Liver (tissue), 9 donors: ENCODE results near the gene SLC16A10. TPM values are rescaled to one million over a fixed set of nuclear protein-coding genes. Genes with fewer than 3 reads are reported as not detected.

ENCODE experiments used
- DNase-seq: peaks from one replicate; pipeline ENCODE4 v3.0.0-alpha.2; 2017; ENCODE audit warnings: low spot score
- H3K27ac ChIP-seq, 2 donors: one replicate each; pipeline ENCODE4 v1.7.0; 2013; ENCODE audit warnings: inconsistent platforms in 2 of 2, low read length in 2 of 2, control low read depth in 1 of 2, low read depth in 1 of 2, mild to moderate bottlenecking in 1 of 2
- H3K27me3 ChIP-seq, 4 donors: one replicate each; pipeline versions ENCODE4 v1.6.1 to v1.7.0; 2013; ENCODE audit warnings: low read length in 3 of 4, inconsistent platforms in 1 of 4, mild to moderate bottlenecking in 1 of 4, moderate library complexity in 1 of 4; ENCODE audit not compliant: control insufficient read depth in 4 of 4, insufficient read depth in 4 of 4
- H3K36me3 ChIP-seq, 4 donors: one replicate each; pipeline versions ENCODE4 v1.6.1 to v1.7.0; 2013; ENCODE audit warnings: low read length in 3 of 4, mild to moderate bottlenecking in 3 of 4, low read depth in 1 of 4, moderate library complexity in 1 of 4; ENCODE audit not compliant: control insufficient read depth in 4 of 4, insufficient read depth in 3 of 4
- H3K4me1 ChIP-seq, 4 donors: one replicate each; pipeline versions ENCODE4 v1.6.1 to v1.7.0; 2013; ENCODE audit warnings: low read length in 3 of 4, mild to moderate bottlenecking in 3 of 4, moderate library complexity in 1 of 4; ENCODE audit not compliant: control insufficient read depth in 4 of 4, insufficient read depth in 4 of 4
- H3K4me3 ChIP-seq, 3 donors: one replicate each; pipeline versions ENCODE4 v1.6.1 to v1.7.0; 2013; ENCODE audit warnings: low read length in 3 of 3, control low read depth in 1 of 3, low read depth in 1 of 3, mild to moderate bottlenecking in 1 of 3
- H3K9ac ChIP-seq, 2 donors: one replicate each; pipeline ENCODE4 v1.7.0; 2013; ENCODE audit warnings: low read length in 2 of 2, mild to moderate bottlenecking in 2 of 2, moderate library complexity in 2 of 2, control low read depth in 1 of 2, low read depth in 1 of 2
- H3K9me3 ChIP-seq, 4 donors: one replicate each; pipeline versions ENCODE4 v1.6.1 to v1.7.0; 2013; ENCODE audit warnings: low read length in 3 of 4; ENCODE audit not compliant: control insufficient read depth in 4 of 4
- EGR1 ChIP-seq, 2 donors: IDR thresholded peaks; 2 replicates each; pipeline ENCODE4 v1.6.1; 2016 to 2018; ENCODE audit warnings: antibody characterized with exemption in 2 of 2, low read depth in 2 of 2
- FOXA1 ChIP-seq: IDR thresholded peaks from 2 replicates; pipeline ENCODE4 v1.6.1; 2016; ENCODE audit warnings: antibody characterized with exemption
- FOXA2 ChIP-seq: IDR thresholded peaks from 2 replicates; pipeline ENCODE4 v1.6.1; 2016; ENCODE audit warnings: antibody characterized with exemption
- GABPA ChIP-seq, 2 donors: IDR thresholded peaks in 1 of 2; conservative IDR thresholded peaks in 1 of 2; 2 replicates each; pipeline ENCODE4 v1.6.1; 2016; ENCODE audit warnings: antibody characterized with exemption in 2 of 2, mild to moderate bottlenecking in 1 of 2, moderate library complexity in 1 of 2
- HNF4A ChIP-seq, 2 donors: conservative IDR thresholded peaks; 2 replicates each; pipeline ENCODE4 v1.6.1; 2016; ENCODE audit warnings: antibody characterized with exemption in 2 of 2, mild to moderate bottlenecking in 2 of 2
- HNF4G ChIP-seq: IDR thresholded peaks from 2 replicates; pipeline ENCODE4 v1.6.1; 2016; ENCODE audit warnings: antibody characterized with exemption
- JUND ChIP-seq, 2 donors: IDR thresholded peaks; 2 replicates each; pipeline ENCODE4 v1.6.1; 2016; ENCODE audit warnings: antibody characterized with exemption in 2 of 2
- NR2F2 ChIP-seq: IDR thresholded peaks from 2 replicates; pipeline ENCODE4 v1.6.1; 2016; ENCODE audit warnings: antibody characterized with exemption
- RAD21 ChIP-seq, 2 donors: IDR thresholded peaks; 2 replicates each; pipeline ENCODE4 v1.6.1; 2016; ENCODE audit warnings: antibody characterized with exemption in 2 of 2, mild to moderate bottlenecking in 2 of 2
- RXRA ChIP-seq, 2 donors: IDR thresholded peaks; 2 replicates each; pipeline ENCODE4 v1.6.1; 2017 to 2018; ENCODE audit warnings: antibody characterized with exemption in 2 of 2, mild to moderate bottlenecking in 1 of 2
- SP1 ChIP-seq: IDR thresholded peaks from 2 replicates; pipeline ENCODE4 v1.6.1; 2018; ENCODE audit warnings: antibody characterized with exemption, mild to moderate bottlenecking
- TAF1 ChIP-seq: conservative IDR thresholded peaks from 2 replicates; pipeline ENCODE4 v1.6.1; 2016; ENCODE audit warnings: antibody characterized with exemption, mild to moderate bottlenecking
- YY1 ChIP-seq: IDR thresholded peaks from 2 replicates; pipeline ENCODE4 v1.6.1; 2016; ENCODE audit warnings: antibody characterized with exemption, mild to moderate bottlenecking
- WGBS: extraction: QIAGEN DNeasy Blood & Tissue Kit; methylation state at CpG from one replicate; pipeline ENCODE4 v1.1.7; 2013; 5-methylcytosine and 5-hydroxymethylcytosine counted together
- polyA plus RNA-seq, 2 donors: library from polyadenylated mRNA; stranded (reverse) in 1 of 2; unstranded in 1 of 2; fragments of 200-250 nt in 1 of 2; fragments of >200 nt in 1 of 2; fragmentation: Nextera tagmentation in 1 of 2; extraction: Ambion mirVana in 1 of 2; gene quantifications; one replicate each; pipeline versions ENCODE4 v1.2.1 to v1.2.3, GENCODE V29; 2013 to 2015
- total RNA-seq, 2 donors: library from RNA; depleted of rRNA; stranded (reverse); fragments of >200 nt; gene quantifications; one replicate each; pipeline ENCODE4 v1.2.3, GENCODE V29; 2014
- TF ChIP-seq, protein P1 (sequence below): IDR thresholded peaks from 2 replicates; pipeline ENCODE4 v1.6.1; 2016; ENCODE audit warnings: antibody characterized with exemption
- TF ChIP-seq, protein P2 (sequence below): fragments of 150-350 bp; IDR thresholded peaks from 2 replicates; pipeline ENCODE4 v1.5.1; 2017; ENCODE audit warnings: improper control_type of control experiment, low read depth, low read length; ENCODE audit not compliant: missing input control
- TF ChIP-seq, protein P3 (sequence below): IDR thresholded peaks from 2 replicates; pipeline ENCODE4 v1.6.1; 2016; ENCODE audit warnings: antibody characterized with exemption
- TF ChIP-seq, protein P4 (sequence below): IDR thresholded peaks from 2 replicates; pipeline ENCODE4 v1.6.1; 2016; ENCODE audit warnings: antibody characterized with exemption
- TF ChIP-seq, protein P5 (sequence below): IDR thresholded peaks from 2 replicates; pipeline ENCODE4 v1.6.1; 2016; ENCODE audit warnings: antibody characterized with exemption, mild to moderate bottlenecking
- donor health status: healthy.
- donor health status: healthy.
- donor health status: healthy.
- donor health status: healthy.
- donor health status: healthy.

SLC16A10 gene
- total and polyA plus RNA-seq, 4 donors = 1.8 to 16.7 (median 8.4) TPM

DNA sequence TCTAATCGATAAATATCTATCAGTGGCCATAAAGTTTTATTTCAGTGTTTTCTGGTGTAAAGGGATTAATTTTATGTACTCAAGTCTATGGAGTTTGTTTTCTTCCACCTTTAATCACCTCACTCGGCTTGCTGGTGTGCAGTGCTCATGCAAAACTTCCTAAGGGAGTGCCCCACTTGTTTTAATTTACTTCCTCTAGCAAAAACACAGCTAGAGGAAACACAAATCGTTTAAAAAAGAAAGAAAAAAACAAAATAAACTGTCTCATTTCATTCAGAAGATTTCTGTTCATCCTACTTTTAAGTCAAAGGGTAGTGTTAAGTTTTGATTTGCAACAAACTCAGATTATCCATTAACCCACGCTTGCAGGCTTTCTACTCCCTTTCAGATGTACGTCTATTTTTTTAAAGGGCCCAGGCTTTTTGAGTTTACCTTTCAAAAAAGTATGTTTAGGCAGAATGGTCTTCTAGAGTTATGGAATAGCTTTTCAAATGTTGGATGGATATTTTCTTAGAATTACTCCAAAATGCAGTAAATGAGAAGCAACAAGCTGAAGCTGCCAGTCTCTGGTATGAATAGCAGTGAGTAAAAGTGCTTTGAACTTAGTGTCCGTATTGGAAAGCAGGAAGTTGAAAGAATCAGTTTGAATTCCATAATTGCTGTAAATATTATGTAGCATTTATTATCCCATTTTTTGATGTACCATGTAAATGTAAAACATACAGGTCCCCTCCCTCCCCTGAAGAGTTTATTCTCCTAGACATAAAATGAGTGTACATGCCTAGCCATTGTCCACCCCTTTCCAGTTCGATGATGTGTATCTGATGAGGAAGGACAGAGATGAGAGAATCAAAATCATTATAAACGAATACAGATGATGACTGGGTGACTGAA, 113.3 kb downstream of the SLC16A10 start:
- no peak for DNase-seq
- H3K27me3 ChIP-seq = no peaks in the 10 kb centered on the region
- no peak for TF ChIP-seq RXRA (IDR thresholded peaks at IDR 0.05)
- TF ChIP-seq JUND (IDR thresholded peaks at IDR 0.05) = no peak
- TF ChIP-seq, protein P1, sequence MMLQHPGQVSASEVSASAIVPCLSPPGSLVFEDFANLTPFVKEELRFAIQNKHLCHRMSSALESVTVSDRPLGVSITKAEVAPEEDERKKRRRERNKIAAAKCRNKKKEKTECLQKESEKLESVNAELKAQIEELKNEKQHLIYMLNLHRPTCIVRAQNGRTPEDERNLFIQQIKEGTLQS = no peak
- TF ChIP-seq HNF4G = no peak
- no peak for TF ChIP-seq NR2F2
- peak in 1 of 2 donors; percentile 15 for TF ChIP-seq HNF4A (conservative IDR thresholded peaks at IDR 0.05)
- TF ChIP-seq, protein P2, sequence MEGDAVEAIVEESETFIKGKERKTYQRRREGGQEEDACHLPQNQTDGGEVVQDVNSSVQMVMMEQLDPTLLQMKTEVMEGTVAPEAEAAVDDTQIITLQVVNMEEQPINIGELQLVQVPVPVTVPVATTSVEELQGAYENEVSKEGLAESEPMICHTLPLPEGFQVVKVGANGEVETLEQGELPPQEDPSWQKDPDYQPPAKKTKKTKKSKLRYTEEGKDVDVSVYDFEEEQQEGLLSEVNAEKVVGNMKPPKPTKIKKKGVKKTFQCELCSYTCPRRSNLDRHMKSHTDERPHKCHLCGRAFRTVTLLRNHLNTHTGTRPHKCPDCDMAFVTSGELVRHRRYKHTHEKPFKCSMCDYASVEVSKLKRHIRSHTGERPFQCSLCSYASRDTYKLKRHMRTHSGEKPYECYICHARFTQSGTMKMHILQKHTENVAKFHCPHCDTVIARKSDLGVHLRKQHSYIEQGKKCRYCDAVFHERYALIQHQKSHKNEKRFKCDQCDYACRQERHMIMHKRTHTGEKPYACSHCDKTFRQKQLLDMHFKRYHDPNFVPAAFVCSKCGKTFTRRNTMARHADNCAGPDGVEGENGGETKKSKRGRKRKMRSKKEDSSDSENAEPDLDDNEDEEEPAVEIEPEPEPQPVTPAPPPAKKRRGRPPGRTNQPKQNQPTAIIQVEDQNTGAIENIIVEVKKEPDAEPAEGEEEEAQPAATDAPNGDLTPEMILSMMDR = no peak
- no peak for TF ChIP-seq EGR1 (IDR thresholded peaks at IDR 0.05; ENCODE audit: low read depth in 2 of 2)
- TF ChIP-seq, protein P3, sequence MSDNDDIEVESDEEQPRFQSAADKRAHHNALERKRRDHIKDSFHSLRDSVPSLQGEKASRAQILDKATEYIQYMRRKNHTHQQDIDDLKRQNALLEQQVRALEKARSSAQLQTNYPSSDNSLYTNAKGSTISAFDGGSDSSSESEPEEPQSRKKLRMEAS = peak; percentile 62
- TF ChIP-seq FOXA2 = no peak
- TF ChIP-seq, protein P4, sequence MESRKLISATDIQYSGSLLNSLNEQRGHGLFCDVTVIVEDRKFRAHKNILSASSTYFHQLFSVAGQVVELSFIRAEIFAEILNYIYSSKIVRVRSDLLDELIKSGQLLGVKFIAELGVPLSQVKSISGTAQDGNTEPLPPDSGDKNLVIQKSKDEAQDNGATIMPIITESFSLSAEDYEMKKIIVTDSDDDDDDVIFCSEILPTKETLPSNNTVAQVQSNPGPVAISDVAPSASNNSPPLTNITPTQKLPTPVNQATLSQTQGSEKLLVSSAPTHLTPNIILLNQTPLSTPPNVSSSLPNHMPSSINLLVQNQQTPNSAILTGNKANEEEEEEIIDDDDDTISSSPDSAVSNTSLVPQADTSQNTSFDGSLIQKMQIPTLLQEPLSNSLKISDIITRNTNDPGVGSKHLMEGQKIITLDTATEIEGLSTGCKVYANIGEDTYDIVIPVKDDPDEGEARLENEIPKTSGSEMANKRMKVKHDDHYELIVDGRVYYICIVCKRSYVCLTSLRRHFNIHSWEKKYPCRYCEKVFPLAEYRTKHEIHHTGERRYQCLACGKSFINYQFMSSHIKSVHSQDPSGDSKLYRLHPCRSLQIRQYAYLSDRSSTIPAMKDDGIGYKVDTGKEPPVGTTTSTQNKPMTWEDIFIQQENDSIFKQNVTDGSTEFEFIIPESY = peak; percentile 22
- TF ChIP-seq RAD21 (IDR thresholded peaks at IDR 0.05) = peak; percentile 17
- TF ChIP-seq YY1 = peak; percentile 15
- TF ChIP-seq SP1 = no peak
- TF ChIP-seq TAF1 = no peak
- TF ChIP-seq, protein P5, sequence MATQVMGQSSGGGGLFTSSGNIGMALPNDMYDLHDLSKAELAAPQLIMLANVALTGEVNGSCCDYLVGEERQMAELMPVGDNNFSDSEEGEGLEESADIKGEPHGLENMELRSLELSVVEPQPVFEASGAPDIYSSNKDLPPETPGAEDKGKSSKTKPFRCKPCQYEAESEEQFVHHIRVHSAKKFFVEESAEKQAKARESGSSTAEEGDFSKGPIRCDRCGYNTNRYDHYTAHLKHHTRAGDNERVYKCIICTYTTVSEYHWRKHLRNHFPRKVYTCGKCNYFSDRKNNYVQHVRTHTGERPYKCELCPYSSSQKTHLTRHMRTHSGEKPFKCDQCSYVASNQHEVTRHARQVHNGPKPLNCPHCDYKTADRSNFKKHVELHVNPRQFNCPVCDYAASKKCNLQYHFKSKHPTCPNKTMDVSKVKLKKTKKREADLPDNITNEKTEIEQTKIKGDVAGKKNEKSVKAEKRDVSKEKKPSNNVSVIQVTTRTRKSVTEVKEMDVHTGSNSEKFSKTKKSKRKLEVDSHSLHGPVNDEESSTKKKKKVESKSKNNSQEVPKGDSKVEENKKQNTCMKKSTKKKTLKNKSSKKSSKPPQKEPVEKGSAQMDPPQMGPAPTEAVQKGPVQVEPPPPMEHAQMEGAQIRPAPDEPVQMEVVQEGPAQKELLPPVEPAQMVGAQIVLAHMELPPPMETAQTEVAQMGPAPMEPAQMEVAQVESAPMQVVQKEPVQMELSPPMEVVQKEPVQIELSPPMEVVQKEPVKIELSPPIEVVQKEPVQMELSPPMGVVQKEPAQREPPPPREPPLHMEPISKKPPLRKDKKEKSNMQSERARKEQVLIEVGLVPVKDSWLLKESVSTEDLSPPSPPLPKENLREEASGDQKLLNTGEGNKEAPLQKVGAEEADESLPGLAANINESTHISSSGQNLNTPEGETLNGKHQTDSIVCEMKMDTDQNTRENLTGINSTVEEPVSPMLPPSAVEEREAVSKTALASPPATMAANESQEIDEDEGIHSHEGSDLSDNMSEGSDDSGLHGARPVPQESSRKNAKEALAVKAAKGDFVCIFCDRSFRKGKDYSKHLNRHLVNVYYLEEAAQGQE = peak; percentile 5
- no peak for TF ChIP-seq GABPA (IDR thresholded peaks at IDR 0.05 in 1 of 2, conservative IDR thresholded peaks at IDR 0.05 in 1 of 2)
- TF ChIP-seq FOXA1 = no peak
- H3K36me3 ChIP-seq = no peaks in the 10 kb centered on the region
- 23% methylated on average over 8 of the region's 8 CpGs for WGBS
- H3K4me1 ChIP-seq = peaks cover 0 to 17% (median 14%) of the 10 kb centered on the region in 4 donors
- H3K27ac ChIP-seq = peak overlapping the region; percentile 73 to 85
- no peaks in the 10 kb centered on the region for H3K9me3 ChIP-seq
- H3K9ac ChIP-seq = peak overlapping the region; percentile 31 to 76
- H3K4me3 ChIP-seq = peak overlapping the region; percentile 44 to 52 (median 44)
